Stimulated activated CD4-positive, alpha-beta T cell treated with anti-CD3 and anti-CD28 coated beads, Interleukin-4, amount 100 ng/mL, for 1 hour (primary cell): ENCODE results near the gene ACER3.
A peak's percentile ranks its signal among the peaks of the same experiment; 100 is the strongest.
"Not testable (repeated sequence)": the region's sequence is repeated elsewhere in the genome, so short reads cannot be mapped to it uniquely, and the experiment has no call there.

Experiments
- DNase-seq: peaks from one replicate; pipeline ENCODE4 v3.0.0-alpha.2; 2020

ACER3 gene

GRCh38 chr11:77009533-77010160 lies 148.9 kb downstream of the ACER3 start:
- DNase-seq: no peak

GRCh38 chr11:77014669-77015068 lies 154.0 kb downstream of the ACER3 start:
- DNase-seq: no peak

- DNase-seq: not testable (repeated sequence)
Measured at GRCh38 chr11:77018396-77018924, 157.7 kb downstream of the ACER3 start.

- DNase-seq: no peak
Measured at GRCh38 chr11:77019976-77020595, 159.4 kb downstream of the ACER3 start.

GRCh38 chr11:77020734-77021133 lies 160.0 kb downstream of the ACER3 start:
- DNase-seq: no peak

GRCh38 chr11:77024745-77025144 lies 164.0 kb downstream of the ACER3 start:
- DNase-seq: no peak

GRCh38 chr11:77026221-77026620 lies 165.5 kb downstream of the ACER3 start:
- DNase-seq: no peak

- no peak for DNase-seq
Measured at GRCh38 chr11:77026743-77027142, 166.0 kb downstream of the ACER3 start.

- no peak for DNase-seq
Measured at GRCh38 chr11:77027275-77027674, 166.6 kb downstream of the ACER3 start.

GRCh38 chr11:77029829-77030228 lies 169.1 kb downstream of the ACER3 start:
- DNase-seq: no peak

- DNase-seq: no peak
Measured at GRCh38 chr11:77030834-77031414, 170.2 kb downstream of the ACER3 start.

- no peak for DNase-seq
Measured at GRCh38 chr11:77031599-77031998, 170.9 kb downstream of the ACER3 start.

- DNase-seq: no peak
Measured at GRCh38 chr11:77035039-77035438, 174.3 kb downstream of the ACER3 start.

GRCh38 chr11:77035580-77035979 lies 174.9 kb downstream of the ACER3 start:
- no peak for DNase-seq

GRCh38 chr11:77036398-77036797 lies 175.7 kb downstream of the ACER3 start:
- no peak for DNase-seq

GRCh38 chr11:77037057-77037456 lies 176.3 kb downstream of the ACER3 start:
- no peak for DNase-seq

- no peak for DNase-seq
Measured at GRCh38 chr11:77038029-77038824, 177.5 kb downstream of the ACER3 start.

- DNase-seq: no peak
Measured at GRCh38 chr11:77038825-77039326, 178.2 kb downstream of the ACER3 start.

GRCh38 chr11:77039491-77040400 lies 179.0 kb downstream of the ACER3 start:
- peak; percentile 19 for DNase-seq

GRCh38 chr11:77040401-77040777 lies 179.7 kb downstream of the ACER3 start:
- DNase-seq: no peak

GRCh38 chr11:77040889-77041288 lies 180.2 kb downstream of the ACER3 start:
- no peak for DNase-seq

GRCh38 chr11:77042111-77042726 lies 181.5 kb downstream of the ACER3 start:
- no peak for DNase-seq
